HEK293 (cell line): ENCODE data around the gene BRCA2.

Source experiments
- CTCF ChIA-PET: fragments of 350-600 bp; formaldehyde crosslinking; extraction: SDS; loops from one replicate; lab custom pipeline; 2021; ENCODE audit warnings: antibody characterized with exemption; lab: Yijun Ruan, JAX
- POLR2A ChIA-PET: fragments of 300-600 bp; formaldehyde crosslinking; extraction: SDS; loops from one replicate; lab custom pipeline; 2020; ENCODE audit warnings: antibody characterized with exemption, inconsistent platforms; lab: Yijun Ruan, JAX
- H3K27ac ChIP-seq: fragments of 200-500 bp; sonication (Bioruptor generic); 2 replicates; pipeline ENCODE4 v1.5.1; 2014; ENCODE audit warnings: low read depth, low read length, control low read depth, inconsistent platforms; ENCODE audit errors: extremely low read depth
- H3K36me3 ChIP-seq, 2 experiments: fragments of 200-500 bp in 1 of 2; sonication (Bioruptor generic) in 1 of 2; 1 replicate in 1 of 2; 2 replicates in 1 of 2; pipeline ENCODE4 v1.5.1; 2014 to 2017; ENCODE audit warnings: inconsistent platforms in 2 of 2, low read length in 2 of 2; ENCODE audit not compliant: control insufficient read depth in 2 of 2, insufficient read depth in 1 of 2
- H3K4me1 ChIP-seq: fragments of 200-500 bp; sonication (Bioruptor generic); 2 replicates; pipeline ENCODE4 v1.5.1; 2014; ENCODE audit warnings: mild to moderate bottlenecking, low read length, inconsistent platforms; ENCODE audit not compliant: control insufficient read depth, insufficient read depth
- H3K4me3 ChIP-seq: 2 replicates; pipeline ENCODE4 v1.5.1; 2011; ENCODE audit warnings: low read depth, mild to moderate bottlenecking, control low read depth, low read length, moderate library complexity
- H3K9me3 ChIP-seq: fragments of 200-500 bp; sonication (Bioruptor generic); 2 replicates; pipeline ENCODE4 v1.5.1; 2014; ENCODE audit warnings: low read depth, low read length, inconsistent platforms; ENCODE audit not compliant: control insufficient read depth, insufficient read depth
- HOXA7 ChIP-seq: sonication (generic); formaldehyde crosslinking; IDR thresholded peaks from 2 replicates; pipeline ENCODE4 v1.8.1; 2022; ENCODE audit warnings: missing genetic modification reagents, borderline replicate concordance
- KLF9 ChIP-seq: fragments of 450-650 bp; formaldehyde crosslinking; IDR thresholded peaks from 2 replicates; pipeline ENCODE4 v1.5.1; 2016; ENCODE audit warnings: missing biosample characterization, missing genetic modification characterization, low read depth
- MZF1 ChIP-seq: fragments of 450-650 bp; formaldehyde crosslinking; IDR thresholded peaks from 2 replicates; pipeline ENCODE4 v1.5.1; 2017; ENCODE audit warnings: missing biosample characterization, missing genetic modification characterization, borderline replicate concordance
- OSR2 ChIP-seq: fragments of 450-650 bp; formaldehyde crosslinking; IDR thresholded peaks from 2 replicates; pipeline ENCODE4 v1.5.1; 2016; ENCODE audit warnings: missing biosample characterization, missing genetic modification characterization
- ZBTB17 ChIP-seq: fragments of 450-650 bp; formaldehyde crosslinking; IDR thresholded peaks from 2 replicates; pipeline ENCODE4 v1.5.1; 2016; ENCODE audit warnings: missing biosample characterization, missing genetic modification characterization
- ZNF157 ChIP-seq: fragments of 450-650 bp; formaldehyde crosslinking; IDR thresholded peaks from 2 replicates; pipeline ENCODE4 v1.5.1; 2016; ENCODE audit warnings: missing biosample characterization, missing genetic modification characterization
- ZNF24 ChIP-seq: fragments of 450-650 bp; formaldehyde crosslinking; IDR thresholded peaks from 2 replicates; pipeline ENCODE4 v1.5.1; 2016; ENCODE audit warnings: missing biosample characterization, missing genetic modification characterization
- ZNF324 ChIP-seq: fragments of 450-650 bp; formaldehyde crosslinking; IDR thresholded peaks from 2 replicates; pipeline ENCODE4 v1.5.1; 2016; ENCODE audit warnings: missing biosample characterization, missing genetic modification characterization
- ZNF585B ChIP-seq: fragments of 450-650 bp; formaldehyde crosslinking; IDR thresholded peaks from 2 replicates; pipeline ENCODE4 v1.5.1; 2016; ENCODE audit warnings: missing biosample characterization, missing genetic modification characterization
- ZXDB ChIP-seq: fragments of 450-650 bp; formaldehyde crosslinking; IDR thresholded peaks from 2 replicates; pipeline ENCODE4 v1.5.1; 2016; ENCODE audit warnings: missing biosample characterization, missing genetic modification characterization

BRCA2 gene

DNA sequence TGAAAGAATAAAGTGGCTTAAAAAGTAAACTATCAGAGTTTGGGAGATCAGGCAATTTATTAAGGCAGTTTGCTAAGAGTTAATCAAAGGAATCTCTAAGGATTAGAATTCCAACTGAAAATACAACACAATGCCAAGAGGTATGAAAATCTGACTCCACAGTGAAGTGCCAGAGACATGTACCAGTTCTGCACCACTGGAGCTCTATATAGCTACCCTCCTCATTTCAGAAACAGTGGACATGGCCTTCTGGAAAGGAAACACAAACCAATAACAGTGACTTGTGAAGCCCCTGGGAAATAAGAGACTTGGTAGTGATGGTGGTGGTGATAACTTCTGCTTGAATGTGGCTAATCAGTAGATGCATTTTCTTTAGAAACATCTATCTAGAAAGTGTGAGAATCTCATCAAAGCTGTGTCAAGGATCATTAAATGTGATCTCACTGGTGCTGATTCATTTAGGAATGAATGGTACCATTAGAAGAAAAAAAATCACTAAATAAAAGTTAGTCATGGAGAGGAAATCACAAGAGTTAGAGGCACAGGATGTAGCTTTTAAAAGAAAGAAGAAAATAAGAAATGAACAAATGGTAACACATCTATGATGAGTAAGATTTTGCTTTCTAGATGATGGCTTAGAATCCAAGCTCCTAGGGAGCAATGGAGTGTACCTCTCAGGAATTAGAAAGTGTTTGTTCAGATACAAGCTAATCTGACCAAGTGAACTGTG lies 132.8 kb downstream of the BRCA2 start (continued):
- TF ChIP-seq OSR2 (tag by site-specific recombination) (no peak), ZBTB17 (tag by site-specific recombination) (no peak), ZNF24 (tag by site-specific recombination) (no peak), MZF1 (tag by site-specific recombination) (no peak), ZNF157 (tag by site-specific recombination) (no peak), KLF9 (tag by site-specific recombination) (no peak), ZNF324 (tag by site-specific recombination) (no peak)

DNA sequence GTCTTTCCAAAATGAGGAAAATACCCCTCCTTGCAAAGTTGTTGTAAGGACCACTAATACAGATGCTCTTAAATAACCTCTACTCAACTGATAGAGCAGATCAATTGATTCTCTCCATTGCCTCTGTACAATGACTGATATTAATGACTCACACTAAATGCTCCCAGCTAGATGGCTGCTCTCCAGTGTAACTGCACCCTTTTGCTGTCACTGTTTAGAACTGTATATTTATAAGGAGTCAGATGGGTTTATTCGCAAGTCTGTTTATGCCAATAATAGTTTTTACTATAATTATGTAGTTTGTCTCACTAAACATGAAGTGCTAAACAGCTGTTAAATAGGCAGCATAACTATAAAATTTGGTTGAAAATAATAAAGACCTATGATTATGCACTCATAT lies 133.7 kb downstream of the BRCA2 start:
- TF ChIP-seq ZXDB (tag by site-specific recombination) (no peak), HOXA7 (no peak), ZNF585B (no peak)
- TF ChIP-seq, all 188 proteins: peak for 0
- Histone ChIP-seq H3K9me3 (no peaks in the 10 kb centered on the region), H3K36me3 (peaks cover 0 to 3% of the 10 kb centered on the region in 2 experiments; a peak in 2 of 3 replicates), H3K4me3 (no peak overlapping the region), H3K4me1 (no peaks in the 10 kb centered on the region), H3K27ac (no peak overlapping the region)
- POLR2A ChIA-PET: no interaction called here
- CTCF ChIA-PET: interaction anchor here (1.1 kb wide), 1 partner anchor 131 kb away, joined by 4 read pairs; no protein-coding TSS in a partner anchor
